ENCODE results near the gene FRMD4A.

The FRMD4A gene

GRCh38 chr10:13827076-13827797 is 503.5 kb downstream of the FRMD4A start:
- TF ChIP-seq CTCF (IDR thresholded peaks at IDR 0.05; ENCODE audit: low read depth, low read length) = no peak
- H3K4me3 ChIP-seq (ENCODE audit: low read depth, low read length) = no peak overlapping the region
- no peaks in the 10 kb centered on the region for H3K4me1 ChIP-seq
- no peaks in the 10 kb centered on the region for H3K9me3 ChIP-seq
- no peaks in the 10 kb centered on the region; the same call in 1 of the 2 replicates for H3K27me3 ChIP-seq
- no peaks in the 10 kb centered on the region for H3K36me3 ChIP-seq
- DNase-seq = no peak

GRCh38 chr10:13823709-13824405 is 506.9 kb downstream of the FRMD4A start:
- no peak overlapping the region for H3K4me3 ChIP-seq (ENCODE audit: low read depth, low read length)

GRCh38 chr10:13823096-13823708 is 507.5 kb downstream of the FRMD4A start:
- H3K4me1 ChIP-seq = no peaks in the 10 kb centered on the region
- H3K4me3 ChIP-seq (ENCODE audit: low read depth, low read length) = no peak overlapping the region
- H3K9me3 ChIP-seq = no peaks in the 10 kb centered on the region
- no peak for TF ChIP-seq CTCF (IDR thresholded peaks at IDR 0.05; ENCODE audit: low read depth, low read length)
- no peaks in the 10 kb centered on the region for H3K36me3 ChIP-seq
- H3K27me3 ChIP-seq = no peaks in the 10 kb centered on the region; the same call in 1 of the 2 replicates
- no peak for DNase-seq

More at GRCh38 chr10:13823709-13824405, 506.9 kb downstream of the FRMD4A start:
- no peaks in the 10 kb centered on the region; the same call in 1 of the 2 replicates for H3K27me3 ChIP-seq
- no peaks in the 10 kb centered on the region for H3K4me1 ChIP-seq
- H3K9me3 ChIP-seq = no peaks in the 10 kb centered on the region
- no peak for DNase-seq
- no peak for TF ChIP-seq CTCF (IDR thresholded peaks at IDR 0.05; ENCODE audit: low read depth, low read length)
- H3K36me3 ChIP-seq = no peaks in the 10 kb centered on the region

GRCh38 chr10:13822490-13822889 is 508.2 kb downstream of the FRMD4A start:
- H3K4me1 ChIP-seq = no peaks in the 10 kb centered on the region
- no peaks in the 10 kb centered on the region for H3K9me3 ChIP-seq
- no peak for TF ChIP-seq CTCF (IDR thresholded peaks at IDR 0.05; ENCODE audit: low read depth, low read length)
- H3K27me3 ChIP-seq = no peaks in the 10 kb centered on the region; the same call in 1 of the 2 replicates
- DNase-seq = no peak
- no peaks in the 10 kb centered on the region for H3K36me3 ChIP-seq
- no peak overlapping the region for H3K4me3 ChIP-seq (ENCODE audit: low read depth, low read length)

GRCh38 chr10:13820964-13821337 is 509.8 kb downstream of the FRMD4A start:
- H3K27me3 ChIP-seq = no peaks in the 10 kb centered on the region; the same call in 1 of the 2 replicates
- no peak for TF ChIP-seq CTCF (IDR thresholded peaks at IDR 0.05; ENCODE audit: low read depth, low read length)
- DNase-seq = no peak
- no peaks in the 10 kb centered on the region for H3K9me3 ChIP-seq
- no peaks in the 10 kb centered on the region for H3K36me3 ChIP-seq
- H3K4me3 ChIP-seq (ENCODE audit: low read depth, low read length) = no peak overlapping the region
- H3K4me1 ChIP-seq = no peaks in the 10 kb centered on the region

Data from BE2C (cell line).